GM12878 (cell line): ENCODE results near the gene TACC2. TPM values are rescaled to one million over a fixed set of nuclear protein-coding genes. Genes with fewer than 3 reads are reported as not detected.

Source experiments
- ATAC-seq: fragments of 200-7000 bp; cut with Tn5 transposase; 3 replicates; pipeline ENCODE4 v1.9.1; 2020; ENCODE audit warnings: mild to moderate bottlenecking, moderate library complexity
- BruUV-seq: library from RNA; stranded (reverse); fragments of 400-500 nt; replicated peaks from 2 replicates; lab custom pipeline; 2021; lab: Mats Ljungman, UMichigan
- CTCF ChIA-PET: fragments of 300-600 bp; sonication (Branson Sonifier 250); formaldehyde crosslinking; extraction: SDS; loops from one replicate; lab custom pipeline; 2021; ENCODE audit warnings: inconsistent platforms; lab: Yijun Ruan, JAX
- POLR2A ChIA-PET: fragments of 350-600 bp; formaldehyde crosslinking; extraction: SDS; loops from one replicate; lab custom pipeline; 2021; ENCODE audit warnings: inconsistent platforms; lab: Charles Lee
- RAD21 ChIA-PET: fragments of 300-600 bp; sonication (Branson Sonifier 250); formaldehyde crosslinking; loops from one replicate; lab custom pipeline; 2023; ENCODE audit warnings: antibody characterized with exemption; ENCODE audit not compliant: unreplicated experiment; lab: Charles Lee
- SMC1A ChIA-PET: fragments of 300-600 bp; sonication (Branson Sonifier 250); formaldehyde crosslinking; loops from one replicate; lab custom pipeline; 2023; ENCODE audit not compliant: unreplicated experiment, uncharacterized antibody; lab: Charles Lee
- DNase-seq: peaks from one replicate; pipeline ENCODE4 v3.0.0-alpha.2; 2011; ENCODE audit warnings: low read depth, low spot score
- FAIRE-seq: peaks from 3 replicates; lab custom pipeline; 2011; peaks lifted over from hg19 to GRCh38; lab: Jason Lieb, UNC
- H2AFZ ChIP-seq: 2 replicates; pipeline ENCODE4 v1.6.0; 2011; ENCODE audit warnings: low read depth, low read length, control low read depth; ENCODE audit not compliant: control insufficient read depth
- H3K27ac ChIP-seq: 2 replicates; pipeline ENCODE4 v1.5.1; 2011; ENCODE audit warnings: control low read depth; ENCODE audit not compliant: control insufficient read depth, insufficient read depth
- H3K27me3 ChIP-seq, 2 experiments: replicated peaks in 1 of 2; 2 replicates each; pipeline versions ENCODE4 v1.6.0 to v1.6.1; 2011; ENCODE audit warnings: low read length in 1 of 2; ENCODE audit not compliant: control insufficient read depth in 2 of 2, insufficient read depth in 2 of 2
- H3K36me3 ChIP-seq, 2 experiments: 2 replicates each; pipeline ENCODE4 v1.5.1; 2011; ENCODE audit warnings: low read length in 1 of 2; ENCODE audit not compliant: control insufficient read depth in 2 of 2, insufficient read depth in 2 of 2
- H3K4me1 ChIP-seq: 2 replicates; pipeline ENCODE4 v1.6.1; 2011; ENCODE audit warnings: mild to moderate bottlenecking, low read length, moderate library complexity, mixed read lengths; ENCODE audit not compliant: control insufficient read depth, insufficient read depth
- H3K4me2 ChIP-seq: 2 replicates; pipeline ENCODE4 v1.6.0; 2011; ENCODE audit warnings: control low read depth; ENCODE audit not compliant: control insufficient read depth, insufficient read depth
- H3K4me3 ChIP-seq: fragments of 200-600 bp; sonication (generic); 2 replicates; pipeline ENCODE4 v1.5.1; 2016
- H3K79me2 ChIP-seq: 2 replicates; pipeline ENCODE4 v1.6.0; 2011; ENCODE audit warnings: low read length; ENCODE audit not compliant: control insufficient read depth, insufficient read depth
- H3K9ac ChIP-seq: 2 replicates; pipeline ENCODE4 v1.8.0; 2011; ENCODE audit warnings: low read length, control low read depth, mixed read lengths; ENCODE audit not compliant: control insufficient read depth, insufficient read depth
- H3K9me3 ChIP-seq: replicated peaks from 3 replicates; pipeline ENCODE4 v1.5.1; 2011; ENCODE audit warnings: mild to moderate bottlenecking, low read length; ENCODE audit not compliant: control insufficient read depth, insufficient read depth
- H4K20me1 ChIP-seq: 2 replicates; pipeline ENCODE4 v1.6.0; 2011; ENCODE audit not compliant: control insufficient read depth, insufficient read depth
- EGR1 ChIP-seq, 2 experiments: IDR thresholded peaks; 1 replicate in 1 of 2; 2 replicates in 1 of 2; pipeline ENCODE4 v1.6.1; 2011 to 2012; ENCODE audit warnings: low read depth in 2 of 2, low read length in 2 of 2, borderline replicate concordance in 1 of 2, mild to moderate bottlenecking in 1 of 2, moderate library complexity in 1 of 2
- HDGF ChIP-seq: fragments of 450-650 bp; IDR thresholded peaks from 2 replicates; pipeline ENCODE4 v1.6.1; 2016; ENCODE audit warnings: antibody characterized with exemption
- MXI1 ChIP-seq: fragments of 150-350 bp; IDR thresholded peaks from 2 replicates; pipeline ENCODE4 v1.6.1; 2011; ENCODE audit warnings: low read depth, mild to moderate bottlenecking, inconsistent platforms, low read length, improper control_type of control experiment
- NFYA ChIP-seq: IDR thresholded peaks from 2 replicates; pipeline ENCODE4 v1.6.1; 2011; ENCODE audit warnings: low read depth, mild to moderate bottlenecking, low read length, improper control_type of control experiment, borderline replicate concordance
- POLR2AphosphoS2 ChIP-seq: IDR thresholded peaks from 2 replicates; pipeline ENCODE4 v1.6.1; 2011; ENCODE audit warnings: low read depth, mild to moderate bottlenecking, low read length, improper control_type of control experiment, moderate library complexity
- YBX1 ChIP-seq: fragments of 450-650 bp; IDR thresholded peaks from 2 replicates; pipeline ENCODE4 v1.6.1; 2016; ENCODE audit warnings: antibody characterized with exemption
- WGBS: methylation state at CpG from one replicate; pipeline ENCODE4 v1.1.6; 2016; ENCODE audit warnings: low lambda C conversion rate; ENCODE audit not compliant: insufficient replicate concordance, insufficient coverage; ENCODE audit errors: missing lambda C conversion rate; 5-methylcytosine and 5-hydroxymethylcytosine counted together
- in situ Hi-C: fragments of 300-500 bp; cut with MboI; formaldehyde crosslinking; loops from 9 replicates; pipeline ENCODE4 v1.14.3; 2018; ENCODE audit warnings: mixed read lengths
- intact Hi-C: fragments of 100-400 bp; cut with micrococcal nuclease; formaldehyde crosslinking; loops from one replicate; pipeline ENCODE4 v1.14.2; 2022; ENCODE audit not compliant: unreplicated experiment
- polyA plus RNA-seq, 11 experiments: library from polyadenylated mRNA; depleted of rRNA in 4 of 11; unstranded in 6 of 11; stranded (reverse) in 5 of 11; fragments of >200 nt; fragmentation: Nextera tagmentation in 4 of 11; fragmentation: Illumina TruSeq in 1 of 11; extraction: Ambion mirVana in 4 of 11; extraction: Trizol in 1 of 11; gene quantifications; 1 replicate in 1 of 11; 2 replicates in 10 of 11; pipeline versions ENCODE4 v1.2.1 to v1.2.3, GENCODE V29; 2011 to 2016; ENCODE audit warnings: inconsistent platforms in 2 of 11, missing spikeins in 2 of 11, low read depth in 1 of 11
- total RNA-seq, 4 experiments: library from RNA; depleted of rRNA in 3 of 4; stranded (reverse); fragments of >200 nt in 3 of 4; fragmentation: Illumina TruSeq in 1 of 4; extraction: Trizol in 1 of 4; gene quantifications; 2 replicates each; pipeline versions ENCODE4 v1.2.1 to v1.2.3, GENCODE V29; 2013 to 2021

Gene TACC2
- total and polyA plus RNA-seq, 10 of the 15 experiments (the other 5 are each of a cell fraction or from before 2014, with no cell fraction given): 0.07 to 0.64 (median 0.13) TPM; not detected in 5

GRCh38 chr10:122120008-122120744 is 131.2 kb downstream of the TACC2 start:
- H3K9me3 ChIP-seq: no peaks in the 10 kb centered on the region
- intact Hi-C loops (no loop called here), in situ Hi-C loops (no loop called here)
- FAIRE-seq (no peak), ATAC-seq (no peak), DNase-seq (no peak)
- no peak overlapping the region for H3K4me2 ChIP-seq
- no peaks in the 10 kb centered on the region for H3K4me1 ChIP-seq
- WGBS: 50% methylated on average over 22 of the region's 22 CpGs
- no peak overlapping the region for H3K27ac ChIP-seq
- H3K9ac ChIP-seq: no peak overlapping the region
- no peak for TF ChIP-seq YBX1
- no peak for TF ChIP-seq EGR1 (IDR thresholded peaks at IDR 0.05; ENCODE audit: borderline replicate concordance in 1 of 2, low read depth in 2 of 2, low read length in 2 of 2)
- ChIA-PET RAD21 (no interaction called here), SMC1A (no interaction called here), CTCF (no interaction called here), POLR2A (no interaction called here)
- no peak overlapping the region for H2AFZ ChIP-seq
- H3K36me3 ChIP-seq: no peaks in the 10 kb centered on the region
- no peak overlapping the region for H3K4me3 ChIP-seq
- BruUV-seq: no TSS peak
- H3K27me3 ChIP-seq: peaks cover 0 to 2% of the 10 kb centered on the region in 2 experiments; a peak in 1 of 4 replicates
- H4K20me1 ChIP-seq: no peaks in the 10 kb centered on the region
- H3K79me2 ChIP-seq: no peaks in the 10 kb centered on the region

- H3K36me3 ChIP-seq: no peaks in the 10 kb centered on the region
- DNase-seq (no peak), ATAC-seq (no peak), FAIRE-seq (no peak)
- H3K9me3 ChIP-seq: no peaks in the 10 kb centered on the region
- no TSS peak for BruUV-seq
- no peak overlapping the region for H3K4me3 ChIP-seq
- H3K27me3 ChIP-seq: no peaks in the 10 kb centered on the region
- 59% methylated on average over 5 of the region's 5 CpGs for WGBS
- H3K27ac ChIP-seq: no peak overlapping the region
- H3K4me2 ChIP-seq: no peak overlapping the region
- CTCF ChIA-PET: no interaction called here
- no peaks in the 10 kb centered on the region for H4K20me1 ChIP-seq
- SMC1A ChIA-PET: no interaction called here
- in situ Hi-C loops (no loop called here), intact Hi-C loops (no loop called here)
- TF ChIP-seq NFYA (no peak), POLR2AphosphoS2 (no peak), MXI1 (no peak), HDGF (no peak)
- no peaks in the 10 kb centered on the region for H3K4me1 ChIP-seq
- RAD21 ChIA-PET: no interaction called here
- POLR2A ChIA-PET: no interaction called here
- H2AFZ ChIP-seq: no peak overlapping the region
- H3K9ac ChIP-seq: no peak overlapping the region
- H3K79me2 ChIP-seq: no peaks in the 10 kb centered on the region
Measured at GRCh38 chr10:122121059-122121458, 132.1 kb downstream of the TACC2 start.
